A549 (cell line): ENCODE measurements around the gene HDAC10. TPM values are rescaled to one million over a fixed set of nuclear protein-coding genes. Genes with fewer than 3 reads are reported as not detected.

Experiments used
- ATAC-seq, 2 experiments: fragments of 200-7000 bp in 1 of 2; fragments of >200 bp in 1 of 2; cut with Nextera tagmentation in 1 of 2; cut with Tn5 transposase in 1 of 2; 3 replicates each; pipeline versions ENCODE4 v1.8.0 to v1.9.1; 2018 to 2020; ENCODE audit warnings: mild to moderate bottlenecking in 1 of 2, moderate library complexity in 1 of 2
- CTCF ChIA-PET: fragments of 300-600 bp; sonication (Branson Sonifier 250); formaldehyde crosslinking; extraction: SDS; loops from one replicate; lab custom pipeline; 2021; ENCODE audit warnings: antibody characterized with exemption, inconsistent platforms; lab: Yijun Ruan, JAX
- POLR2A ChIA-PET: fragments of 350-600 bp; formaldehyde crosslinking; extraction: SDS; loops from one replicate; lab custom pipeline; 2021; ENCODE audit warnings: antibody characterized with exemption, inconsistent platforms; lab: Yijun Ruan, JAX
- DNase-seq, 2 experiments: peaks; one replicate each; pipeline versions ENCODE4 v3.0.0 to v3.0.0-alpha.2; 2011 to 2016; ENCODE audit warnings: low read depth in 1 of 2, low spot score in 1 of 2
- FAIRE-seq: peaks from 2 replicates; lab custom pipeline; 2011; peaks lifted over from hg19 to GRCh38; lab: Jason Lieb, UNC
- H3K27ac ChIP-seq, 2 experiments: fragments of >200 bp; sonication (Bioruptor Twin); formaldehyde crosslinking; 3 replicates each; pipeline ENCODE4 v1.5.1; 2016 to 2017
- H3K4me1 ChIP-seq: fragments of >200 bp; sonication (Bioruptor Twin); formaldehyde crosslinking; 3 replicates; pipeline ENCODE4 v1.6.1; 2016
- H3K4me2 ChIP-seq: fragments of >200 bp; sonication (Bioruptor Twin); formaldehyde crosslinking; 3 replicates; pipeline ENCODE4 v1.6.1; 2016
- H3K4me3 ChIP-seq: fragments of >200 bp; sonication (Bioruptor Twin); formaldehyde crosslinking; 3 replicates; pipeline ENCODE4 v1.5.1; 2016
- H3K9me3 ChIP-seq: fragments of >200 bp; sonication (Bioruptor Twin); formaldehyde crosslinking; 3 replicates; pipeline ENCODE4 v1.6.1; 2016
- BCL3 ChIP-seq: fragments of >200 bp; sonication (Bioruptor Twin); formaldehyde crosslinking; IDR thresholded peaks from 3 replicates; pipeline ENCODE4 v1.6.1; 2016
- CBX2 ChIP-seq: fragments of 200-600 bp; sonication (generic); IDR thresholded peaks from 2 replicates; pipeline ENCODE4 v1.6.1; 2016; ENCODE audit warnings: low read depth, mild to moderate bottlenecking, borderline replicate concordance
- CHD2 ChIP-seq: fragments of 150-350 bp; IDR thresholded peaks from 2 replicates; pipeline ENCODE4 v1.6.1; 2014; ENCODE audit warnings: low read length; ENCODE audit not compliant: partially characterized antibody
- CHD4 ChIP-seq: fragments of 200-600 bp; sonication (generic); IDR thresholded peaks from 2 replicates; pipeline ENCODE4 v1.6.1; 2016; ENCODE audit warnings: antibody characterized with exemption, mild to moderate bottlenecking, borderline replicate concordance
- CTCF ChIP-seq: fragments of >200 bp; sonication (Bioruptor Twin); formaldehyde crosslinking; IDR thresholded peaks from 3 replicates; pipeline ENCODE4 v1.5.1; 2016
- ELK1 ChIP-seq: fragments of 150-350 bp; IDR thresholded peaks from 2 replicates; pipeline ENCODE4 v1.6.1; 2014; ENCODE audit warnings: low read depth, mild to moderate bottlenecking, low read length
- ESRRA ChIP-seq: fragments of 150-350 bp; IDR thresholded peaks from 2 replicates; pipeline ENCODE4 v1.6.1; 2014; ENCODE audit warnings: mild to moderate bottlenecking, low read length, borderline replicate concordance
- FOSL2 ChIP-seq, 2 experiments: fragments of 450-650 bp in 1 of 2; fragments of >200 bp in 1 of 2; sonication (Bioruptor Twin) in 1 of 2; formaldehyde crosslinking; IDR thresholded peaks; 2 replicates each; pipeline versions ENCODE4 v1.5.0 to v1.6.1; 2016 to 2020; ENCODE audit warnings: mild to moderate bottlenecking in 1 of 2, moderate library complexity in 1 of 2
- FOXS1 ChIP-seq: fragments of 250-450 bp; sonication (Bioruptor Pico); IDR thresholded peaks from 2 replicates; pipeline ENCODE4 v1.5.0; 2020; ENCODE audit warnings: mild to moderate bottlenecking, moderate library complexity
- MAFK ChIP-seq: fragments of 450-650 bp; IDR thresholded peaks from 2 replicates; pipeline ENCODE4 v1.6.1; 2014; ENCODE audit not compliant: partially characterized antibody
- MAX ChIP-seq: IDR thresholded peaks from 2 replicates; pipeline ENCODE4 v1.6.1; 2012
- MYC ChIP-seq: IDR thresholded peaks from 2 replicates; pipeline ENCODE4 v1.6.1; 2012; ENCODE audit warnings: mild to moderate bottlenecking, inconsistent platforms, low read length, improper control_type of control experiment, borderline replicate concordance
- NFE2L2 ChIP-seq: fragments of 150-350 bp; conservative IDR thresholded peaks from 2 replicates; pipeline ENCODE4 v1.6.1; 2014; ENCODE audit warnings: low read length
- POLR2AphosphoS2 ChIP-seq: conservative IDR thresholded peaks from 2 replicates; pipeline ENCODE4 v1.6.1; 2012; ENCODE audit warnings: low read length, improper control_type of control experiment, inconsistent platforms
- RAD21 ChIP-seq, 2 experiments: fragments of >200 bp in 1 of 2; sonication (Bioruptor Twin) in 1 of 2; formaldehyde crosslinking in 1 of 2; IDR thresholded peaks in 1 of 2; conservative IDR thresholded peaks in 1 of 2; 2 replicates in 1 of 2; 3 replicates in 1 of 2; pipeline ENCODE4 v1.6.1; 2012 to 2018; ENCODE audit warnings: inconsistent platforms in 1 of 2
- RARB ChIP-seq: fragments of 250-450 bp; sonication (Bioruptor Pico); IDR thresholded peaks from 2 replicates; pipeline ENCODE4 v1.8.0; 2021; ENCODE audit warnings: mild to moderate bottlenecking, moderate library complexity
- RCOR1 ChIP-seq: fragments of 150-350 bp; IDR thresholded peaks from 2 replicates; pipeline ENCODE4 v1.6.1; 2014; ENCODE audit warnings: antibody characterized with exemption, low read length, low read depth
- RFX5 ChIP-seq: fragments of 450-650 bp; IDR thresholded peaks from 2 replicates; pipeline ENCODE4 v1.7.1; 2014; ENCODE audit warnings: antibody characterized with exemption, mild to moderate bottlenecking, moderate library complexity
- RNF2 ChIP-seq: fragments of 200-600 bp; sonication (generic); IDR thresholded peaks from 2 replicates; pipeline ENCODE4 v1.6.1; 2016; ENCODE audit warnings: low read depth, mild to moderate bottlenecking, antibody characterized with exemption, moderate library complexity, borderline replicate concordance
- ZFP36 ChIP-seq: fragments of 450-650 bp; IDR thresholded peaks from 2 replicates; pipeline ENCODE4 v1.6.1; 2014; ENCODE audit warnings: borderline replicate concordance; ENCODE audit not compliant: partially characterized antibody
- WGBS: methylation state at CpG from one replicate; pipeline ENCODE4 v1.1.6; 2017; ENCODE audit errors: missing lambda C conversion rate; 5-methylcytosine and 5-hydroxymethylcytosine counted together
- polyA plus RNA-seq, 4 experiments: library from polyadenylated mRNA; depleted of rRNA in 3 of 4; stranded (reverse); fragments of >200 nt; fragmentation: RNase III in 1 of 4; extraction: RNeasy Plus Mini Kit Qiagen cat#74134 plus additional on column Dnase treatment in 1 of 4; gene quantifications; 2 replicates in 3 of 4; 3 replicates in 1 of 4; pipeline ENCODE4 v1.2.3, GENCODE V29; 2011 to 2017

HDAC10 gene
- polyA plus RNA-seq, 2 of the 4 experiments (the other 2 are of a cell fraction) = 2.4 to 12.0 TPM

GRCh38 chr22:50238755-50239154 lies 12.3 kb downstream of the HDAC10 start:
- POLR2A ChIA-PET = no interaction called here
- Histone ChIP-seq H3K27ac (no peak overlapping the region), H3K4me3 (no peak overlapping the region), H3K9me3 (no peaks in the 10 kb centered on the region), H3K4me2 (no peak overlapping the region), H3K4me1 (peaks cover 14% of the 10 kb centered on the region; the same call in 2 of the 3 replicates)
- TF ChIP-seq FOXS1 (no peak), ESRRA (no peak), BCL3 (no peak), MAX (no peak)
- CTCF ChIA-PET = interaction anchor here (2.4 to 3.2 kb wide), 2 partner anchors 11 to 91 kb away, joined by 10 to 29 read pairs; no protein-coding TSS in a partner anchor
- WGBS = 86% methylated on average over 8 of the region's 9 CpGs
- FAIRE-seq (no peak), ATAC-seq (no peak), DNase-seq (no peak)

GRCh38 chr22:50236731-50237409 lies 14.2 kb downstream of the HDAC10 start:
- CTCF ChIA-PET = interaction anchor here (0.5 to 2.7 kb wide), 11 partner anchors 9 to 306 kb away, joined by 3 to 25 read pairs (median 4); partner anchors contain the start of gene HDAC10
- FAIRE-seq (no peak), ATAC-seq (peak; percentile 69 to 70; a peak in 4 of 6 replicates), DNase-seq (peak; percentile 25 to 36)
- no peak overlapping the region for H3K4me2 ChIP-seq
- peaks cover 7% of the 10 kb centered on the region; the same call in 2 of the 3 replicates for H3K4me1 ChIP-seq
- TF ChIP-seq MAFK (peak; percentile 37), RAD21 (conservative IDR thresholded peaks at IDR 0.05 in 1 of 2, IDR thresholded peaks at IDR 0.05 in 1 of 2) (peak; percentile 24 to 27; a peak in 1 of 5 replicates), CTCF (peak; percentile 36; the same call in 2 of the 3 replicates), MYC (no peak)
- no peak overlapping the region for H3K4me3 ChIP-seq
- WGBS = 59% methylated on average over 11 of the region's 11 CpGs
- H3K27ac ChIP-seq = no peak overlapping the region
- no peaks in the 10 kb centered on the region for H3K9me3 ChIP-seq
- POLR2A ChIA-PET = no interaction called here

GRCh38 chr22:50233223-50233622 lies 17.8 kb downstream of the HDAC10 start:
- no peak for FAIRE-seq
- CTCF ChIA-PET = interaction anchor here (1.1 to 3.9 kb wide), 3 partner anchors 8 to 112 kb away, joined by 3 to 19 read pairs (median 4); no protein-coding TSS in a partner anchor
- TF ChIP-seq RNF2 = no peak

GRCh38 chr22:50232481-50233151 lies 18.4 kb downstream of the HDAC10 start:
- Histone ChIP-seq H3K4me3 (no peak overlapping the region), H3K4me2 (no peak overlapping the region), H3K9me3 (no peaks in the 10 kb centered on the region), H3K4me1 (no peaks in the 10 kb centered on the region), H3K27ac (no peak overlapping the region)
- no peak for FAIRE-seq
- CTCF ChIA-PET = interaction anchor here (1.1 to 3.9 kb wide), 4 partner anchors 9 to 111 kb away, joined by 3 to 19 read pairs (median 4); partner anchors contain the start of gene PANX2
- no peak for DNase-seq
- ATAC-seq = no peak
- POLR2A ChIA-PET = interaction anchor here (0.7 kb wide), 1 partner anchor 9 kb away, joined by 3 read pairs; no protein-coding TSS in a partner anchor
- WGBS = 92% methylated on average over 17 of the region's 20 CpGs
- no peak for TF ChIP-seq ELK1
- no peak for TF ChIP-seq RCOR1
- no peak for TF ChIP-seq NFE2L2
- no peak for TF ChIP-seq ZFP36
- TF ChIP-seq RFX5 = no peak
- TF ChIP-seq FOSL2 (IDR thresholded peaks at IDR 0.05) = no peak
- no peak for TF ChIP-seq FOSL2 (CRISPR knock-in tag; IDR thresholded peaks at IDR 0.05)
- TF ChIP-seq CHD4 = no peak
- TF ChIP-seq CBX2 = no peak
- no peak for TF ChIP-seq CHD2
- TF ChIP-seq RARB (CRISPR knock-in tag) = no peak
- no peak for TF ChIP-seq POLR2AphosphoS2

More at GRCh38 chr22:50233223-50233622, 17.8 kb downstream of the HDAC10 start:
- H3K4me2 ChIP-seq = no peak overlapping the region
- H3K27ac ChIP-seq = no peak overlapping the region
- H3K4me3 ChIP-seq = no peak overlapping the region
- POLR2A ChIA-PET = no interaction called here
- no peaks in the 10 kb centered on the region for H3K9me3 ChIP-seq
- no peaks in the 10 kb centered on the region for H3K4me1 ChIP-seq
- DNase-seq (no peak), ATAC-seq (no peak)
- 92% methylated on average over 5 of the region's 18 CpGs for WGBS
